HepG2 (cell line): Measurements from ENCODE around the gene EPB41L5. TPM values are rescaled to one million over a fixed set of nuclear protein-coding genes. Genes with fewer than 3 reads are reported as not detected.

ENCODE experiments used
- ATAC-seq: fragments of 200-7000 bp; cut with Tn5 transposase; 3 replicates; pipeline ENCODE4 v1.9.1; 2020; ENCODE audit warnings: mild to moderate bottlenecking, moderate library complexity
- BruUV-seq: library from RNA; stranded (reverse); fragments of 400-500 nt; replicated peaks from 2 replicates; lab custom pipeline; 2021; lab: Mats Ljungman, UMichigan
- CTCF ChIA-PET: fragments of 300-600 bp; formaldehyde crosslinking; extraction: SDS; loops from one replicate; lab custom pipeline; 2021; ENCODE audit warnings: low total read pairs, inconsistent platforms, low intra/inter-chr PET ratio; lab: Yijun Ruan, JAX
- POLR2A ChIA-PET: fragments of 350-600 bp; sonication (Branson Sonifier 250); formaldehyde crosslinking; loops from one replicate; lab custom pipeline; 2020; ENCODE audit warnings: antibody characterized with exemption, inconsistent platforms; lab: Yijun Ruan, JAX
- DNase-seq: peaks from one replicate; pipeline ENCODE4 v3.0.0-alpha.2; 2015; ENCODE audit warnings: low spot score
- FAIRE-seq: peaks from 3 replicates; lab custom pipeline; 2011; peaks lifted over from hg19 to GRCh38; lab: Jason Lieb, UNC
- H2AFZ ChIP-seq: one replicate; pipeline ENCODE4 v1.6.1; 2011; ENCODE audit warnings: low read length, inconsistent platforms
- H3K27ac ChIP-seq: fragments of 300-600 bp; 3 replicates; pipeline ENCODE4 v1.8.0; 2011; ENCODE audit warnings: mixed run types, mild to moderate bottlenecking, mixed read lengths, low read length, inconsistent platforms; ENCODE audit not compliant: insufficient read depth; ENCODE audit errors: extremely low read length
- H3K27me3 ChIP-seq, 2 experiments: fragments of 200-600 bp in 1 of 2; 2 replicates in 1 of 2; 3 replicates in 1 of 2; pipeline versions ENCODE4 v1.6.0 to v1.8.0; 2011; ENCODE audit warnings: low read length in 2 of 2, mild to moderate bottlenecking in 2 of 2, moderate library complexity in 2 of 2, inconsistent platforms in 1 of 2; ENCODE audit not compliant: insufficient read depth in 2 of 2, control insufficient read depth in 1 of 2
- H3K36me3 ChIP-seq, 2 experiments: fragments of 200-600 bp in 1 of 2; replicated peaks in 1 of 2; 2 replicates in 1 of 2; 3 replicates in 1 of 2; pipeline versions ENCODE4 v1.5.1 to v1.8.0; 2011; ENCODE audit warnings: low read length in 2 of 2, inconsistent platforms in 1 of 2; ENCODE audit not compliant: insufficient read depth in 2 of 2, control insufficient read depth in 1 of 2
- H3K4me1 ChIP-seq: 2 replicates; pipeline ENCODE4 v1.5.1; 2012; ENCODE audit warnings: low read length, inconsistent platforms; ENCODE audit not compliant: insufficient read depth
- H3K4me2 ChIP-seq: 2 replicates; pipeline ENCODE4 v1.6.0; 2011; ENCODE audit warnings: low read depth, low read length, inconsistent platforms
- H3K4me3 ChIP-seq, 3 experiments: fragments of 200-600 bp in 1 of 3; sonication (generic), shearing (Covaris generic) in 1 of 3; replicated peaks in 1 of 3; 2 replicates each; pipeline ENCODE4 v1.5.1; 2011 to 2016; ENCODE audit warnings: low read length in 3 of 3, inconsistent platforms in 2 of 3, low read depth in 2 of 3, mild to moderate bottlenecking in 2 of 3, control low read depth in 1 of 3, mixed read lengths in 1 of 3; ENCODE audit not compliant: insufficient read depth in 1 of 3
- H3K79me2 ChIP-seq: one replicate; pipeline ENCODE4 v1.6.1; 2011; ENCODE audit warnings: low read length, inconsistent platforms; ENCODE audit not compliant: insufficient read depth
- H3K9ac ChIP-seq: 2 replicates; pipeline ENCODE4 v1.6.0; 2011; ENCODE audit warnings: mild to moderate bottlenecking, low read depth, low read length, inconsistent platforms; ENCODE audit not compliant: insufficient read depth
- H3K9me3 ChIP-seq: 2 replicates; pipeline ENCODE4 v1.5.1; 2012; ENCODE audit warnings: mild to moderate bottlenecking, low read length
- H4K20me1 ChIP-seq: 2 replicates; pipeline ENCODE4 v1.6.0; 2011; ENCODE audit warnings: inconsistent platforms, mild to moderate bottlenecking, low read length, moderate library complexity; ENCODE audit not compliant: insufficient read depth
- CREB1 ChIP-seq, 2 experiments: fragments of 450-650 bp in 1 of 2; IDR thresholded peaks; 2 replicates each; pipeline ENCODE4 v1.6.1; 2016 to 2017; ENCODE audit warnings: control low read depth in 1 of 2, mild to moderate bottlenecking in 1 of 2, missing compliant biosample characterization in 1 of 2, missing genetic modification characterization in 1 of 2
- EP300 ChIP-seq, 3 experiments: sonication (generic) in 1 of 3; formaldehyde crosslinking in 1 of 3; IDR thresholded peaks; 2 replicates each; pipeline versions ENCODE4 v1.5.1 to v1.6.1; 2011 to 2020; ENCODE audit warnings: low read depth in 2 of 3, low read length in 2 of 3, borderline replicate concordance in 1 of 3, improper control_type of control experiment in 1 of 3, mild to moderate bottlenecking in 1 of 3, missing genetic modification reagents in 1 of 3, moderate library complexity in 1 of 3
- RAD21 ChIP-seq: fragments of 450-650 bp; formaldehyde crosslinking; IDR thresholded peaks from 2 replicates; pipeline ENCODE4 v1.5.0; 2020; ENCODE audit warnings: mild to moderate bottlenecking
- RBM22 ChIP-seq: fragments of 200-400 bp; formaldehyde crosslinking; optimal IDR thresholded peaks from 2 replicates; pipeline ENCODE3; 2017; ENCODE audit warnings: mild to moderate bottlenecking, low read length, moderate library complexity
- SMC3 ChIP-seq: IDR thresholded peaks from 2 replicates; pipeline ENCODE4 v1.6.1; 2011; ENCODE audit warnings: low read length, improper control_type of control experiment
- STAG1 ChIP-seq: sonication (generic); formaldehyde crosslinking; IDR thresholded peaks from 2 replicates; pipeline ENCODE4 v1.4.0; 2020; ENCODE audit warnings: missing genetic modification reagents
- ZFX ChIP-seq: sonication (generic); formaldehyde crosslinking; IDR thresholded peaks from 2 replicates; pipeline ENCODE4 v1.4.0; 2020; ENCODE audit warnings: mild to moderate bottlenecking, low read depth, missing genetic modification reagents, moderate library complexity
- WGBS: methylation state at CpG from one replicate; pipeline ENCODE4 v1.1.6; 2017; ENCODE audit warnings: low lambda C conversion rate; 5-methylcytosine and 5-hydroxymethylcytosine counted together
- in situ Hi-C: cut with HindIII; loops from 2 replicates; pipeline ENCODE4 v1.10.0; 2017; ENCODE audit warnings: low pct_unique_long_range_greater_than_20kb; ENCODE audit not compliant: extremely low pct_ligation_motif_present
- intact Hi-C: fragments of 100-400 bp; cut with micrococcal nuclease; formaldehyde crosslinking; loops from one replicate; pipeline ENCODE4 v1.10.0; 2022; ENCODE audit not compliant: unreplicated experiment
- polyA plus RNA-seq, 8 experiments: library from polyadenylated mRNA; depleted of rRNA in 3 of 8; stranded (reverse) in 7 of 8; unstranded in 1 of 8; fragments of >200 nt; fragmentation: Illumina TruSeq in 4 of 8; extraction: Trizol in 4 of 8; gene quantifications; 2 replicates each; pipeline versions ENCODE4 v1.2.1 to v1.2.3, GENCODE V29; 2011 to 2016; ENCODE audit warnings: low read depth in 4 of 8, missing spikeins in 1 of 8, mixed read lengths in 1 of 8; ENCODE audit not compliant: insufficient read depth in 1 of 8
- total RNA-seq, 5 experiments: library from RNA; depleted of rRNA; stranded (reverse); fragments of >200 nt; fragmentation: Illumina TruSeq; extraction: Trizol; gene quantifications; 2 replicates each; pipeline ENCODE4 v1.2.3, GENCODE V29; 2016; ENCODE audit warnings: low read depth in 1 of 5
- TF ChIP-seq, protein P1 (sequence below): sonication (generic); formaldehyde crosslinking; IDR thresholded peaks from 2 replicates; pipeline ENCODE4 v1.4.0; 2020; ENCODE audit warnings: missing genetic modification reagents
- TF ChIP-seq, protein P2 (sequence below): sonication (generic); formaldehyde crosslinking; IDR thresholded peaks from 2 replicates; pipeline ENCODE4 v1.5.0; 2020; ENCODE audit warnings: mild to moderate bottlenecking, missing genetic modification reagents, moderate library complexity

Gene EPB41L5
- total and polyA plus RNA-seq, 2 of the 13 experiments (the other 11 are each of a cell fraction or from before 2014, with no cell fraction given), result 40.5 to 47.5 TPM

- DNase-seq (peak; percentile 55), ATAC-seq (peak; percentile 83), FAIRE-seq (peak; percentile 87)
- Histone ChIP-seq H3K9me3 (no peaks in the 10 kb centered on the region), H3K4me2 (no peak overlapping the region), H3K27ac (no peak overlapping the region), H4K20me1 (no peaks in the 10 kb centered on the region), H3K27me3 (no peaks in the 10 kb centered on the region)
- ChIA-PET POLR2A (no interaction called here), CTCF (interaction anchor here (1.3 to 2.5 kb wide), 2 partner anchors 64 to 65 kb away, joined by 4 to 30 read pairs; no protein-coding TSS in a partner anchor)
- no TSS peak for BruUV-seq
- intact Hi-C loops (loop anchor here (1.0 to 5.0 kb wide), 3 partner anchors 66 to 203 kb away; partner anchors contain the start of gene TMEM185B), in situ Hi-C loops (loop anchor here (5.0 kb wide), 1 partner anchor 63 kb away; no protein-coding TSS in a partner anchor)
- WGBS, result 57% methylated on average over 3 of the region's 3 CpGs
- TF ChIP-seq RBM22 (peak; percentile 24), CREB1 (IDR thresholded peaks at IDR 0.05) (no peak), CREB1 (CRISPR knock-in tag; IDR thresholded peaks at IDR 0.05) (peak; percentile 23; the same call in 1 of the 2 replicates), SMC3 (peak; percentile 38), RAD21 (CRISPR knock-in tag) (peak; percentile 37; the same call in 1 of the 2 replicates), EP300 (IDR thresholded peaks at IDR 0.05; ENCODE audit: low read depth in 2 of 2, low read length in 2 of 2) (no peak), EP300 (CRISPR knock-in tag; IDR thresholded peaks at IDR 0.05; ENCODE audit: borderline replicate concordance) (no peak), ZFX (no peak), STAG1 (CRISPR knock-in tag) (peak; percentile 77)
- TF ChIP-seq, protein P1, sequence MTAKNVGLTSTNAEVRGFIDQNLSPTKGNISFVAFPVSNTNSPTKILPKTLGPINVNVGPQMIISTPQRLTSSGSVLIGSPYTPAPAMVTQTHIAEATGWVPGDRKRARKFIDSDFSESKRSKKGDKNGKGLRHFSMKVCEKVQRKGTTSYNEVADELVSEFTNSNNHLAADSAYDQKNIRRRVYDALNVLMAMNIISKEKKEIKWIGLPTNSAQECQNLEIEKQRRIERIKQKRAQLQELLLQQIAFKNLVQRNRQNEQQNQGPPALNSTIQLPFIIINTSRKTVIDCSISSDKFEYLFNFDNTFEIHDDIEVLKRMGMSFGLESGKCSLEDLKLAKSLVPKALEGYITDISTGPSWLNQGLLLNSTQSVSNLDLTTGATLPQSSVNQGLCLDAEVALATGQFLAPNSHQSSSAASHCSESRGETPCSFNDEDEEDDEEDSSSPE (CRISPR knock-in tag), result no peak
- TF ChIP-seq, protein P2, sequence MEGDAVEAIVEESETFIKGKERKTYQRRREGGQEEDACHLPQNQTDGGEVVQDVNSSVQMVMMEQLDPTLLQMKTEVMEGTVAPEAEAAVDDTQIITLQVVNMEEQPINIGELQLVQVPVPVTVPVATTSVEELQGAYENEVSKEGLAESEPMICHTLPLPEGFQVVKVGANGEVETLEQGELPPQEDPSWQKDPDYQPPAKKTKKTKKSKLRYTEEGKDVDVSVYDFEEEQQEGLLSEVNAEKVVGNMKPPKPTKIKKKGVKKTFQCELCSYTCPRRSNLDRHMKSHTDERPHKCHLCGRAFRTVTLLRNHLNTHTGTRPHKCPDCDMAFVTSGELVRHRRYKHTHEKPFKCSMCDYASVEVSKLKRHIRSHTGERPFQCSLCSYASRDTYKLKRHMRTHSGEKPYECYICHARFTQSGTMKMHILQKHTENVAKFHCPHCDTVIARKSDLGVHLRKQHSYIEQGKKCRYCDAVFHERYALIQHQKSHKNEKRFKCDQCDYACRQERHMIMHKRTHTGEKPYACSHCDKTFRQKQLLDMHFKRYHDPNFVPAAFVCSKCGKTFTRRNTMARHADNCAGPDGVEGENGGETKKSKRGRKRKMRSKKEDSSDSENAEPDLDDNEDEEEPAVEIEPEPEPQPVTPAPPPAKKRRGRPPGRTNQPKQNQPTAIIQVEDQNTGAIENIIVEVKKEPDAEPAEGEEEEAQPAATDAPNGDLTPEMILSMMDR (CRISPR knock-in tag), result peak; percentile 73
- TF ChIP-seq, all 625 proteins: peak for 6
- Histone ChIP-seq H3K9ac (no peak overlapping the region), H3K79me2 (no peaks in the 10 kb centered on the region), H2AFZ (no peak overlapping the region), H3K4me3 (no peak overlapping the region), H3K4me1 (peaks cover 6% of the 10 kb centered on the region; the same call in 1 of the 2 replicates), H3K36me3 (peaks cover 1 to 27% of the 10 kb centered on the region in 2 experiments; a peak in 4 of 5 replicates)
These were observed 96.5 kb downstream of the EPB41L5 start for GRCh38 chr2:120109186-120110061.
